OCI-LY7 (cell line): ENCODE results near the gene C6orf136.

Experiments
- EZH2phosphoT487 ChIP-seq: fragments of 200-600 bp; sonication (generic); IDR thresholded peaks from 2 replicates; pipeline ENCODE4 v1.6.1; 2018; ENCODE audit warnings: low read depth, borderline replicate concordance, mild to moderate bottlenecking, mixed run types, antibody characterized with exemption, low read length, moderate library complexity, mixed read lengths
- TF ChIP-seq, protein P1 (sequence below): fragments of 200-600 bp; sonication (generic); conservative IDR thresholded peaks from 2 replicates; pipeline ENCODE4 v1.5.1; 2014; ENCODE audit warnings: mild to moderate bottlenecking, antibody characterized with exemption, low read length, moderate library complexity, mixed read lengths

DNA sequence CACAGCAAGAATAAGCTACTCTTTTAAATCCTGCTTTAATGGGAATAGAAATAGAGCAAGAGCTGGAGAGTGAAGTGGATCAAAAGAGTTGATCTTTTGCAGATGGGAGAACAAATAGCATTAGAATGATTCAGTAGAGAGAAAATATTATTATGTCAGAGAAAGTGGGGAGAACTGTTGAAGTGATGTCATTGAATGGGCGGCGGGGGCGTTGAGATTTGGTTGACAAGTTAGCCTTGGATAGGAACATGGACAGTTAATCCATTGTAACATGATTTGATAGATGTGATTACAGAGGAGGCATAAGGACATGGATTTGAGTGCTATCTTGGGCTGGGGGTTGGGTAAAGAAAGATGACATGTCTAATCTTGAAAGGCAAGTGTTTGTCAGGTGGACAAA is 11.1 kb upstream of the C6orf136 start:
- no peak for TF ChIP-seq EZH2phosphoT487
- TF ChIP-seq, protein P1, sequence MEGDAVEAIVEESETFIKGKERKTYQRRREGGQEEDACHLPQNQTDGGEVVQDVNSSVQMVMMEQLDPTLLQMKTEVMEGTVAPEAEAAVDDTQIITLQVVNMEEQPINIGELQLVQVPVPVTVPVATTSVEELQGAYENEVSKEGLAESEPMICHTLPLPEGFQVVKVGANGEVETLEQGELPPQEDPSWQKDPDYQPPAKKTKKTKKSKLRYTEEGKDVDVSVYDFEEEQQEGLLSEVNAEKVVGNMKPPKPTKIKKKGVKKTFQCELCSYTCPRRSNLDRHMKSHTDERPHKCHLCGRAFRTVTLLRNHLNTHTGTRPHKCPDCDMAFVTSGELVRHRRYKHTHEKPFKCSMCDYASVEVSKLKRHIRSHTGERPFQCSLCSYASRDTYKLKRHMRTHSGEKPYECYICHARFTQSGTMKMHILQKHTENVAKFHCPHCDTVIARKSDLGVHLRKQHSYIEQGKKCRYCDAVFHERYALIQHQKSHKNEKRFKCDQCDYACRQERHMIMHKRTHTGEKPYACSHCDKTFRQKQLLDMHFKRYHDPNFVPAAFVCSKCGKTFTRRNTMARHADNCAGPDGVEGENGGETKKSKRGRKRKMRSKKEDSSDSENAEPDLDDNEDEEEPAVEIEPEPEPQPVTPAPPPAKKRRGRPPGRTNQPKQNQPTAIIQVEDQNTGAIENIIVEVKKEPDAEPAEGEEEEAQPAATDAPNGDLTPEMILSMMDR = no peak
